Measurements from ENCODE around the gene ASTN1.

DNA sequence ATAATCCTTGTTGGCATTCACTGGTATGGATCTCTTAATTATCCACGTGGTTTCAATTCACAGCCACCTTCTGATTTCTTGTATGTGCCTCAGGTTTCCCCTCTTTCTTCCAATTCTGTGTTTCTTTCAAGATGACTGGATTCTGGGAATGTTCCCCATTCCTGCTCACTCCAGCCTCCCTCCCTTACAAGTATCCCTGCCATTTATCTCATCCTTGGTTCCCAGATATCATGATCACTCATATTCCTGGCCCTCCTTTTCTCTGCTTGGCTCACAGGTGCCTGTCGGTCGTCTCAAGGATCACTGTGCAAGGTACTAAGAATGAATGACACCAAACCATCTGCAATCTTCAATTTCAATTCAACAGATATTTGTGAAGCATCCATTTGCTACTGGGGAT is 279.2 kb downstream of the ASTN1 start:
- no peak for TF ChIP-seq SALL2 (tag by site-specific recombination; IDR thresholded peaks at IDR 0.05; ENCODE audit: borderline replicate concordance)
- TF ChIP-seq, protein P1, sequence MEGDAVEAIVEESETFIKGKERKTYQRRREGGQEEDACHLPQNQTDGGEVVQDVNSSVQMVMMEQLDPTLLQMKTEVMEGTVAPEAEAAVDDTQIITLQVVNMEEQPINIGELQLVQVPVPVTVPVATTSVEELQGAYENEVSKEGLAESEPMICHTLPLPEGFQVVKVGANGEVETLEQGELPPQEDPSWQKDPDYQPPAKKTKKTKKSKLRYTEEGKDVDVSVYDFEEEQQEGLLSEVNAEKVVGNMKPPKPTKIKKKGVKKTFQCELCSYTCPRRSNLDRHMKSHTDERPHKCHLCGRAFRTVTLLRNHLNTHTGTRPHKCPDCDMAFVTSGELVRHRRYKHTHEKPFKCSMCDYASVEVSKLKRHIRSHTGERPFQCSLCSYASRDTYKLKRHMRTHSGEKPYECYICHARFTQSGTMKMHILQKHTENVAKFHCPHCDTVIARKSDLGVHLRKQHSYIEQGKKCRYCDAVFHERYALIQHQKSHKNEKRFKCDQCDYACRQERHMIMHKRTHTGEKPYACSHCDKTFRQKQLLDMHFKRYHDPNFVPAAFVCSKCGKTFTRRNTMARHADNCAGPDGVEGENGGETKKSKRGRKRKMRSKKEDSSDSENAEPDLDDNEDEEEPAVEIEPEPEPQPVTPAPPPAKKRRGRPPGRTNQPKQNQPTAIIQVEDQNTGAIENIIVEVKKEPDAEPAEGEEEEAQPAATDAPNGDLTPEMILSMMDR (tag by site-specific recombination; IDR thresholded peaks at IDR 0.05), result no peak
- no peak for TF ChIP-seq GLI4 (tag by site-specific recombination; IDR thresholded peaks at IDR 0.05)
- no peak for TF ChIP-seq ZBTB7A (tag by site-specific recombination; IDR thresholded peaks at IDR 0.05; ENCODE audit: low read depth)
- TF ChIP-seq KLF16 (tag by site-specific recombination; IDR thresholded peaks at IDR 0.05), result no peak
- TF ChIP-seq ATF2 (tag by site-specific recombination; IDR thresholded peaks at IDR 0.05; ENCODE audit: low read depth), result no peak
- TF ChIP-seq, protein P2, sequence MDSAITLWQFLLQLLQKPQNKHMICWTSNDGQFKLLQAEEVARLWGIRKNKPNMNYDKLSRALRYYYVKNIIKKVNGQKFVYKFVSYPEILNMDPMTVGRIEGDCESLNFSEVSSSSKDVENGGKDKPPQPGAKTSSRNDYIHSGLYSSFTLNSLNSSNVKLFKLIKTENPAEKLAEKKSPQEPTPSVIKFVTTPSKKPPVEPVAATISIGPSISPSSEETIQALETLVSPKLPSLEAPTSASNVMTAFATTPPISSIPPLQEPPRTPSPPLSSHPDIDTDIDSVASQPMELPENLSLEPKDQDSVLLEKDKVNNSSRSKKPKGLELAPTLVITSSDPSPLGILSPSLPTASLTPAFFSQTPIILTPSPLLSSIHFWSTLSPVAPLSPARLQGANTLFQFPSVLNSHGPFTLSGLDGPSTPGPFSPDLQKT (IDR thresholded peaks at IDR 0.05; ENCODE audit: borderline replicate concordance, low read depth, low read length), result no peak
- no peak for TF ChIP-seq HOXA7 (CRISPR knock-in tag; IDR thresholded peaks at IDR 0.05; ENCODE audit: borderline replicate concordance)
- no peak for TF ChIP-seq FEZF1 (tag by site-specific recombination; IDR thresholded peaks at IDR 0.05)
- TF ChIP-seq ZFHX2 (tag by site-specific recombination; conservative IDR thresholded peaks at IDR 0.05), result no peak
- TF ChIP-seq, protein P3, sequence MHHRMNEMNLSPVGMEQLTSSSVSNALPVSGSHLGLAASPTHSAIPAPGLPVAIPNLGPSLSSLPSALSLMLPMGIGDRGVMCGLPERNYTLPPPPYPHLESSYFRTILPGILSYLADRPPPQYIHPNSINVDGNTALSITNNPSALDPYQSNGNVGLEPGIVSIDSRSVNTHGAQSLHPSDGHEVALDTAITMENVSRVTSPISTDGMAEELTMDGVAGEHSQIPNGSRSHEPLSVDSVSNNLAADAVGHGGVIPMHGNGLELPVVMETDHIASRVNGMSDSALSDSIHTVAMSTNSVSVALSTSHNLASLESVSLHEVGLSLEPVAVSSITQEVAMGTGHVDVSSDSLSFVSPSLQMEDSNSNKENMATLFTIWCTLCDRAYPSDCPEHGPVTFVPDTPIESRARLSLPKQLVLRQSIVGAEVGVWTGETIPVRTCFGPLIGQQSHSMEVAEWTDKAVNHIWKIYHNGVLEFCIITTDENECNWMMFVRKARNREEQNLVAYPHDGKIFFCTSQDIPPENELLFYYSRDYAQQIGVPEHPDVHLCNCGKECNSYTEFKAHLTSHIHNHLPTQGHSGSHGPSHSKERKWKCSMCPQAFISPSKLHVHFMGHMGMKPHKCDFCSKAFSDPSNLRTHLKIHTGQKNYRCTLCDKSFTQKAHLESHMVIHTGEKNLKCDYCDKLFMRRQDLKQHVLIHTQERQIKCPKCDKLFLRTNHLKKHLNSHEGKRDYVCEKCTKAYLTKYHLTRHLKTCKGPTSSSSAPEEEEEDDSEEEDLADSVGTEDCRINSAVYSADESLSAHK (tag by site-specific recombination; IDR thresholded peaks at IDR 0.05), result no peak
- no peak for TF ChIP-seq TRIM28 (IDR thresholded peaks at IDR 0.05; ENCODE audit: borderline replicate concordance, low read length)
- TF ChIP-seq ZFP3 (tag by site-specific recombination; IDR thresholded peaks at IDR 0.05; ENCODE audit: low read depth), result no peak
- no peak for TF ChIP-seq ZNF624 (tag by site-specific recombination; IDR thresholded peaks at IDR 0.05)
